ENCODE results near the gene MSLN.

The MSLN gene

GRCh38 chr16:799111-799947 lies 38.8 kb downstream of the MSLN start:
- H3K4me3 ChIP-seq (ENCODE audit: low read length), result no peak overlapping the region
- H3K27me3 ChIP-seq (replicated peaks; ENCODE audit: control insufficient read depth, insufficient read depth, low read length), result peaks cover 34% of the 10 kb centered on the region
- no peaks in the 10 kb centered on the region for H3K36me3 ChIP-seq (ENCODE audit: control insufficient read depth, insufficient read depth, low read length, severe bottlenecking)
- no peaks in the 10 kb centered on the region for H3K4me1 ChIP-seq (ENCODE audit: control insufficient read depth, insufficient read depth, low read length)
- H3K9me3 ChIP-seq (ENCODE audit: control insufficient read depth, low read length), result no peaks in the 10 kb centered on the region
- no peak overlapping the region for H3K9ac ChIP-seq (ENCODE audit: low read length)
- no peak for DNase-seq (ENCODE audit: low read depth)

- Histone ChIP-seq H3K9me3 (ENCODE audit: control insufficient read depth, low read length) (no peaks in the 10 kb centered on the region), H3K36me3 (ENCODE audit: control insufficient read depth, insufficient read depth, low read length, severe bottlenecking) (no peaks in the 10 kb centered on the region), H3K4me1 (ENCODE audit: control insufficient read depth, insufficient read depth, low read length) (no peaks in the 10 kb centered on the region), H3K27me3 (replicated peaks; ENCODE audit: control insufficient read depth, insufficient read depth, low read length) (peaks cover 34% of the 10 kb centered on the region), H3K9ac (ENCODE audit: low read length) (no peak within 1 kb of the TSS), H3K4me3 (ENCODE audit: low read length) (no peak within 1 kb of the TSS)
- no peak for DNase-seq (ENCODE audit: low read depth)
Measured at GRCh38 chr16:799948-800833, 39.7 kb downstream of the MSLN start, which contains the start of gene GNG13. Gene GNG13 (minus strand): TSS chr16:800734. CDS start chr16:799077, 1,657 bp downstream.

GRCh38 chr16:800834-801511 lies 40.4 kb downstream of the MSLN start:
- no peaks in the 10 kb centered on the region for H3K36me3 ChIP-seq (ENCODE audit: control insufficient read depth, insufficient read depth, low read length, severe bottlenecking)
- H3K27me3 ChIP-seq (replicated peaks; ENCODE audit: control insufficient read depth, insufficient read depth, low read length), result peaks cover 34% of the 10 kb centered on the region
- no peak for DNase-seq (ENCODE audit: low read depth)
- no peak overlapping the region for H3K4me3 ChIP-seq (ENCODE audit: low read length)
- no peaks in the 10 kb centered on the region for H3K9me3 ChIP-seq (ENCODE audit: control insufficient read depth, low read length)
- no peak overlapping the region for H3K9ac ChIP-seq (ENCODE audit: low read length)
- H3K4me1 ChIP-seq (ENCODE audit: control insufficient read depth, insufficient read depth, low read length), result no peaks in the 10 kb centered on the region

GRCh38 chr16:801584-802363 lies 41.2 kb downstream of the MSLN start:
- no peak overlapping the region for H3K9ac ChIP-seq (ENCODE audit: low read length)
- H3K36me3 ChIP-seq (ENCODE audit: control insufficient read depth, insufficient read depth, low read length, severe bottlenecking), result no peaks in the 10 kb centered on the region
- no peak overlapping the region for H3K4me3 ChIP-seq (ENCODE audit: low read length)
- H3K9me3 ChIP-seq (ENCODE audit: control insufficient read depth, low read length), result no peaks in the 10 kb centered on the region
- H3K4me1 ChIP-seq (ENCODE audit: control insufficient read depth, insufficient read depth, low read length), result no peaks in the 10 kb centered on the region
- H3K27me3 ChIP-seq (replicated peaks; ENCODE audit: control insufficient read depth, insufficient read depth, low read length), result peaks cover 34% of the 10 kb centered on the region
- DNase-seq (ENCODE audit: low read depth), result no peak

GRCh38 chr16:802461-802860 lies 41.9 kb downstream of the MSLN start:
- H3K27me3 ChIP-seq (replicated peaks; ENCODE audit: control insufficient read depth, insufficient read depth, low read length), result peaks cover 34% of the 10 kb centered on the region
- no peaks in the 10 kb centered on the region for H3K9me3 ChIP-seq (ENCODE audit: control insufficient read depth, low read length)
- no peak for DNase-seq (ENCODE audit: low read depth)
- no peaks in the 10 kb centered on the region for H3K4me1 ChIP-seq (ENCODE audit: control insufficient read depth, insufficient read depth, low read length)
- no peaks in the 10 kb centered on the region for H3K36me3 ChIP-seq (ENCODE audit: control insufficient read depth, insufficient read depth, low read length, severe bottlenecking)
- H3K9ac ChIP-seq (ENCODE audit: low read length), result no peak overlapping the region
- H3K4me3 ChIP-seq (ENCODE audit: low read length), result no peak overlapping the region

GRCh38 chr16:802914-803753 lies 42.6 kb downstream of the MSLN start:
- H3K4me3 ChIP-seq (ENCODE audit: low read length), result no peak overlapping the region
- peaks cover 34% of the 10 kb centered on the region for H3K27me3 ChIP-seq (replicated peaks; ENCODE audit: control insufficient read depth, insufficient read depth, low read length)
- DNase-seq (ENCODE audit: low read depth), result no peak

GRCh38 chr16:803754-804080 lies 43.2 kb downstream of the MSLN start:
- H3K4me1 ChIP-seq (ENCODE audit: control insufficient read depth, insufficient read depth, low read length), result peaks cover 8% of the 10 kb centered on the region
- DNase-seq (ENCODE audit: low read depth), result no peak
- H3K9ac ChIP-seq (ENCODE audit: low read length), result no peak overlapping the region
- H3K27me3 ChIP-seq (replicated peaks; ENCODE audit: control insufficient read depth, insufficient read depth, low read length), result peaks cover 34% of the 10 kb centered on the region
- no peak overlapping the region for H3K4me3 ChIP-seq (ENCODE audit: low read length)
- no peaks in the 10 kb centered on the region for H3K36me3 ChIP-seq (ENCODE audit: control insufficient read depth, insufficient read depth, low read length, severe bottlenecking)
- H3K9me3 ChIP-seq (ENCODE audit: control insufficient read depth, low read length), result no peaks in the 10 kb centered on the region

More at GRCh38 chr16:802914-803753, 42.6 kb downstream of the MSLN start:
- Histone ChIP-seq H3K9me3 (ENCODE audit: control insufficient read depth, low read length) (no peaks in the 10 kb centered on the region), H3K4me1 (ENCODE audit: control insufficient read depth, insufficient read depth, low read length) (peaks cover 4% of the 10 kb centered on the region), H3K36me3 (ENCODE audit: control insufficient read depth, insufficient read depth, low read length, severe bottlenecking) (no peaks in the 10 kb centered on the region), H3K9ac (ENCODE audit: low read length) (no peak overlapping the region)

GRCh38 chr16:804193-805048 lies 43.9 kb downstream of the MSLN start:
- Histone ChIP-seq H3K36me3 (ENCODE audit: control insufficient read depth, insufficient read depth, low read length, severe bottlenecking) (no peaks in the 10 kb centered on the region), H3K9me3 (ENCODE audit: control insufficient read depth, low read length) (no peaks in the 10 kb centered on the region), H3K4me1 (ENCODE audit: control insufficient read depth, insufficient read depth, low read length) (peaks cover 8% of the 10 kb centered on the region), H3K4me3 (ENCODE audit: low read length) (no peak overlapping the region), H3K9ac (ENCODE audit: low read length) (no peak overlapping the region), H3K27me3 (replicated peaks; ENCODE audit: control insufficient read depth, insufficient read depth, low read length) (peaks cover 30% of the 10 kb centered on the region)
- no peak for DNase-seq (ENCODE audit: low read depth)

- Histone ChIP-seq H3K4me1 (ENCODE audit: control insufficient read depth, insufficient read depth, low read length) (peaks cover 8% of the 10 kb centered on the region), H3K9me3 (ENCODE audit: control insufficient read depth, low read length) (no peaks in the 10 kb centered on the region), H3K4me3 (ENCODE audit: low read length) (no peak overlapping the region), H3K36me3 (ENCODE audit: control insufficient read depth, insufficient read depth, low read length, severe bottlenecking) (no peaks in the 10 kb centered on the region), H3K9ac (ENCODE audit: low read length) (no peak overlapping the region), H3K27me3 (replicated peaks; ENCODE audit: control insufficient read depth, insufficient read depth, low read length) (peaks cover 28% of the 10 kb centered on the region)
- no peak for DNase-seq (ENCODE audit: low read depth)
Measured at GRCh38 chr16:805474-805873, 44.9 kb downstream of the MSLN start.

All from adipocyte (in vitro differentiated cells).